ENCODE results near the gene ITGA4. TPM values are rescaled to one million over a fixed set of nuclear protein-coding genes. Genes with fewer than 3 reads are reported as not detected.

Gene ITGA4
- polyA plus RNA-seq, 1 experiment = 16.7 TPM

- Histone ChIP-seq H3K27ac (ENCODE audit: low read depth, low read length) (no peak overlapping the region), H3K27me3 (ENCODE audit: control insufficient read depth, insufficient read depth, low read length) (no peaks in the 10 kb centered on the region), H3K4me3 (ENCODE audit: low read depth, low read length) (no peak overlapping the region), H3K9me3 (ENCODE audit: control insufficient read depth, insufficient read depth, low read length) (no peaks in the 10 kb centered on the region)
- TF ChIP-seq CTCF (IDR thresholded peaks at IDR 0.05; ENCODE audit: low read depth, low read length) = no peak
- ChIA-PET CTCF (interaction anchor here (0.8 to 1.3 kb wide), 2 partner anchors 198 to 1391 kb away, joined by 3 to 4 read pairs; no protein-coding TSS in a partner anchor), POLR2A (no interaction called here)
- DNase-seq (ENCODE audit: low read depth, low spot score) = no peak
These were observed 59.8 kb downstream of the ITGA4 start for GRCh38 chr2:181516992-181517391.

- Histone ChIP-seq H3K9me3 (ENCODE audit: control insufficient read depth, insufficient read depth, low read length) (no peaks in the 10 kb centered on the region), H3K27me3 (ENCODE audit: control insufficient read depth, insufficient read depth, low read length) (no peaks in the 10 kb centered on the region), H3K4me3 (ENCODE audit: low read depth, low read length) (no peak overlapping the region), H3K27ac (ENCODE audit: low read depth, low read length) (no peak overlapping the region)
- CTCF ChIA-PET = interaction anchor here (1.3 kb wide), 1 partner anchor 197 kb away, joined by 3 read pairs; no protein-coding TSS in a partner anchor
- POLR2A ChIA-PET = no interaction called here
- no peak for TF ChIP-seq CTCF (IDR thresholded peaks at IDR 0.05; ENCODE audit: low read depth, low read length)
- no peak for DNase-seq (ENCODE audit: low read depth, low spot score)
These were observed 60.6 kb downstream of the ITGA4 start for GRCh38 chr2:181517685-181518301.

GRCh38 chr2:181520253-181520652, 63.1 kb downstream of the ITGA4 start:
- CTCF ChIA-PET = no interaction called here
- DNase-seq (ENCODE audit: low read depth, low spot score) = no peak
- TF ChIP-seq CTCF (IDR thresholded peaks at IDR 0.05; ENCODE audit: low read depth, low read length) = no peak

GRCh38 chr2:181523756-181524155, 66.6 kb downstream of the ITGA4 start:
- H3K9me3 ChIP-seq (ENCODE audit: control insufficient read depth, insufficient read depth, low read length) = no peaks in the 10 kb centered on the region
- H3K4me3 ChIP-seq (ENCODE audit: low read depth, low read length) = no peak overlapping the region
- no peak for DNase-seq (ENCODE audit: low read depth, low spot score)
- no peaks in the 10 kb centered on the region for H3K27me3 ChIP-seq (ENCODE audit: control insufficient read depth, insufficient read depth, low read length)
- H3K27ac ChIP-seq (ENCODE audit: low read depth, low read length) = no peak overlapping the region
- no peak for TF ChIP-seq CTCF (IDR thresholded peaks at IDR 0.05; ENCODE audit: low read depth, low read length)
- ChIA-PET POLR2A (no interaction called here), CTCF (interaction anchor here (1.3 kb wide), 1 partner anchor 419 kb away, joined by 3 read pairs; no protein-coding TSS in a partner anchor)

More at GRCh38 chr2:181520253-181520652, 63.1 kb downstream of the ITGA4 start:
- Histone ChIP-seq H3K27ac (ENCODE audit: low read depth, low read length) (no peak overlapping the region), H3K27me3 (ENCODE audit: control insufficient read depth, insufficient read depth, low read length) (no peaks in the 10 kb centered on the region), H3K4me3 (ENCODE audit: low read depth, low read length) (no peak overlapping the region), H3K9me3 (ENCODE audit: control insufficient read depth, insufficient read depth, low read length) (no peaks in the 10 kb centered on the region)
- POLR2A ChIA-PET = no interaction called here

GRCh38 chr2:181526014-181526413, 68.8 kb downstream of the ITGA4 start:
- DNase-seq (ENCODE audit: low read depth, low spot score) = no peak
- POLR2A ChIA-PET = no interaction called here
- no peak for TF ChIP-seq CTCF (IDR thresholded peaks at IDR 0.05; ENCODE audit: low read depth, low read length)

More at GRCh38 chr2:181526014-181526413, 68.8 kb downstream of the ITGA4 start:
- Histone ChIP-seq H3K27ac (ENCODE audit: low read depth, low read length) (no peak overlapping the region), H3K27me3 (ENCODE audit: control insufficient read depth, insufficient read depth, low read length) (no peaks in the 10 kb centered on the region), H3K4me3 (ENCODE audit: low read depth, low read length) (no peak overlapping the region), H3K9me3 (ENCODE audit: control insufficient read depth, insufficient read depth, low read length) (no peaks in the 10 kb centered on the region)
- CTCF ChIA-PET = interaction anchor here (0.7 kb wide), 1 partner anchor 46 kb away, joined by 3 read pairs; no protein-coding TSS in a partner anchor

All from AG04450 (cell line).